Endothelial cell of umbilical vein (primary cell): ENCODE measurements around the gene PID1. TPM values are rescaled to one million over a fixed set of nuclear protein-coding genes. Genes with fewer than 3 reads are reported as not detected.

Source experiments
- BruUV-seq: library from RNA; stranded (reverse); fragments of 400-500 nt; replicated peaks from 2 replicates; lab custom pipeline; 2021; lab: Mats Ljungman, UMichigan
- CTCF ChIA-PET: fragments of 300-600, 350-600 bp; sonication (Branson Sonifier 250); formaldehyde crosslinking; loops from one replicate; lab custom pipeline; 2021; ENCODE audit warnings: antibody characterized with exemption, inconsistent platforms; lab: Charles Lee
- POLR2A ChIA-PET: fragments of 300-600, 350-600 bp; sonication (Branson Sonifier 250); formaldehyde crosslinking; loops from one replicate; lab custom pipeline; 2021; ENCODE audit warnings: antibody characterized with exemption, inconsistent platforms; lab: Charles Lee
- DNase-seq: peaks from one replicate; pipeline ENCODE4 v3.0.0-alpha.2; 2011; ENCODE audit warnings: low read depth, low spot score
- FAIRE-seq: peaks from 2 replicates; lab custom pipeline; 2011; peaks lifted over from hg19 to GRCh38; lab: Jason Lieb, UNC
- H2AFZ ChIP-seq: 2 replicates; pipeline ENCODE4 v1.6.0; 2012; ENCODE audit warnings: low read depth, low read length, control low read depth, inconsistent platforms
- H3K27ac ChIP-seq: 2 replicates; pipeline ENCODE4 v1.5.1; 2011; ENCODE audit warnings: low read depth, mild to moderate bottlenecking, control low read depth, low read length, moderate library complexity; ENCODE audit not compliant: insufficient read depth
- H3K27me3 ChIP-seq, 2 experiments: 2 replicates each; pipeline versions ENCODE4 v1.6.0 to v1.6.1; 2011; ENCODE audit warnings: low read length in 2 of 2, mixed read lengths in 1 of 2; ENCODE audit not compliant: control insufficient read depth in 2 of 2, insufficient read depth in 2 of 2
- H3K36me3 ChIP-seq, 2 experiments: 2 replicates in 1 of 2; 3 replicates in 1 of 2; pipeline ENCODE4 v1.5.1; 2011; ENCODE audit warnings: low read length in 2 of 2, mild to moderate bottlenecking in 1 of 2, moderate library complexity in 1 of 2; ENCODE audit not compliant: control insufficient read depth in 2 of 2, insufficient read depth in 2 of 2; ENCODE audit errors: extremely low read depth in 1 of 2
- H3K4me1 ChIP-seq: 3 replicates; pipeline ENCODE4 v1.5.1; 2011; ENCODE audit warnings: mild to moderate bottlenecking, low read length; ENCODE audit not compliant: control insufficient read depth, insufficient read depth; ENCODE audit errors: extremely low read depth
- H3K4me2 ChIP-seq: 2 replicates; pipeline ENCODE4 v1.6.1; 2011; ENCODE audit warnings: low read length, control low read depth, mixed read lengths; ENCODE audit not compliant: insufficient read depth
- H3K4me3 ChIP-seq, 3 experiments: fragments of 200-600 bp in 1 of 3; sonication (generic), shearing (Covaris generic) in 1 of 3; replicated peaks in 1 of 3; 2 replicates each; pipeline ENCODE4 v1.5.1; 2011 to 2016; ENCODE audit warnings: control low read depth in 3 of 3, low read length in 3 of 3, mild to moderate bottlenecking in 2 of 3, inconsistent platforms in 1 of 3, low read depth in 1 of 3, moderate library complexity in 1 of 3; ENCODE audit not compliant: insufficient read depth in 1 of 3
- H3K79me2 ChIP-seq: 2 replicates; pipeline ENCODE4 v1.6.0; 2012; ENCODE audit warnings: low read length, inconsistent platforms; ENCODE audit not compliant: control insufficient read depth, insufficient read depth
- H3K9ac ChIP-seq: replicated peaks from 2 replicates; pipeline ENCODE3; 2011; ENCODE audit warnings: low read length, control low read depth; ENCODE audit not compliant: insufficient read depth; ENCODE audit errors: extremely low read depth
- H3K9me1 ChIP-seq: replicated peaks from 3 replicates; pipeline ENCODE4 v1.6.0; 2011; ENCODE audit warnings: mild to moderate bottlenecking, low read length; ENCODE audit not compliant: control insufficient read depth, insufficient read depth; ENCODE audit errors: extremely low read depth
- H3K9me3 ChIP-seq: replicated peaks from 2 replicates; pipeline ENCODE4 v1.5.1; 2012; ENCODE audit warnings: low read length, inconsistent platforms; ENCODE audit not compliant: control insufficient read depth, insufficient read depth
- H4K20me1 ChIP-seq: replicated peaks from 2 replicates; pipeline ENCODE3; 2011; ENCODE audit warnings: mild to moderate bottlenecking, low read length; ENCODE audit not compliant: control insufficient read depth, insufficient read depth; ENCODE audit errors: extremely low read depth
- EZH2 ChIP-seq: IDR thresholded peaks from 2 replicates; pipeline ENCODE4 v1.6.1; 2012; ENCODE audit warnings: borderline replicate concordance, low read depth, mild to moderate bottlenecking, moderate library complexity, low read length, inconsistent platforms; ENCODE audit not compliant: severe bottlenecking
- FOS ChIP-seq: IDR thresholded peaks from 2 replicates; pipeline ENCODE4 v1.6.1; 2011; ENCODE audit warnings: mild to moderate bottlenecking, low read length, moderate library complexity, borderline replicate concordance; ENCODE audit not compliant: insufficient read depth
- GATA2 ChIP-seq: IDR thresholded peaks from 2 replicates; pipeline ENCODE4 v1.7.0; 2011; ENCODE audit warnings: low read depth, mild to moderate bottlenecking, moderate library complexity, mixed read lengths, low read length; ENCODE audit not compliant: insufficient read length, insufficient read depth
- JUN ChIP-seq: IDR thresholded peaks from 2 replicates; pipeline ENCODE4 v1.6.1; 2011; ENCODE audit warnings: borderline replicate concordance, low read depth; ENCODE audit not compliant: insufficient read length, insufficient read depth
- MYC ChIP-seq: IDR thresholded peaks from one replicate; pipeline ENCODE4 v1.6.1; 2011; ENCODE audit warnings: mild to moderate bottlenecking, low read depth, low read length
- POLR2A ChIP-seq: IDR thresholded peaks from 2 replicates; pipeline ENCODE4 v1.6.1; 2012; ENCODE audit warnings: low read depth, mild to moderate bottlenecking, control low read depth, low read length
- POLR2AphosphoS5 ChIP-seq: IDR thresholded peaks from 2 replicates; pipeline ENCODE4 v1.6.1; 2012; ENCODE audit warnings: low read depth, mild to moderate bottlenecking, control low read depth, low read length, moderate library complexity; ENCODE audit not compliant: insufficient read depth
- dilution Hi-C: fragments of 300-500 bp; cut with MboI; formaldehyde crosslinking; loops from one replicate; pipeline ENCODE4 v1.15.0; 2019; ENCODE audit warnings: low sequenced_read_pairs; ENCODE audit not compliant: extremely low pct_ligation_motif_present
- intact Hi-C: fragments of 100-400 bp; cut with micrococcal nuclease; formaldehyde crosslinking; loops from one replicate; pipeline ENCODE4 v1.10.0; 2022
- polyA plus RNA-seq, 4 experiments: library from polyadenylated mRNA; depleted of rRNA in 3 of 4; stranded (reverse) in 3 of 4; unstranded in 1 of 4; fragments of >200 nt; gene quantifications; 2 replicates each; pipeline versions ENCODE4 v1.2.1 to v1.2.3, GENCODE V29; 2011 to 2012; ENCODE audit warnings: missing spikeins in 1 of 4
- total RNA-seq: library from RNA; stranded (reverse); gene quantifications from 2 replicates; pipeline ENCODE4 v1.2.3, GENCODE V29; 2021
- TF ChIP-seq, protein P1 (sequence below), 2 donors: IDR thresholded peaks; 1 replicate in 1 of 2; 2 replicates in 1 of 2; pipeline ENCODE4 v1.5.1; 2011; ENCODE audit warnings: low read length in 2 of 2, mild to moderate bottlenecking in 2 of 2, moderate library complexity in 2 of 2, control low read depth in 1 of 2, inconsistent platforms in 1 of 2, low read depth in 1 of 2; ENCODE audit not compliant: insufficient read depth in 1 of 2; ENCODE audit errors: extremely low read depth in 1 of 2
- TF ChIP-seq, protein P2 (sequence below): IDR thresholded peaks from 2 replicates; pipeline ENCODE4 v1.6.1; 2011; ENCODE audit not compliant: insufficient read depth, insufficient read length

Gene PID1
- total and polyA plus RNA-seq, 2 donors (not counting 3 experiments of a cell fraction or from before 2014, with no cell fraction given) = not detected

DNA sequence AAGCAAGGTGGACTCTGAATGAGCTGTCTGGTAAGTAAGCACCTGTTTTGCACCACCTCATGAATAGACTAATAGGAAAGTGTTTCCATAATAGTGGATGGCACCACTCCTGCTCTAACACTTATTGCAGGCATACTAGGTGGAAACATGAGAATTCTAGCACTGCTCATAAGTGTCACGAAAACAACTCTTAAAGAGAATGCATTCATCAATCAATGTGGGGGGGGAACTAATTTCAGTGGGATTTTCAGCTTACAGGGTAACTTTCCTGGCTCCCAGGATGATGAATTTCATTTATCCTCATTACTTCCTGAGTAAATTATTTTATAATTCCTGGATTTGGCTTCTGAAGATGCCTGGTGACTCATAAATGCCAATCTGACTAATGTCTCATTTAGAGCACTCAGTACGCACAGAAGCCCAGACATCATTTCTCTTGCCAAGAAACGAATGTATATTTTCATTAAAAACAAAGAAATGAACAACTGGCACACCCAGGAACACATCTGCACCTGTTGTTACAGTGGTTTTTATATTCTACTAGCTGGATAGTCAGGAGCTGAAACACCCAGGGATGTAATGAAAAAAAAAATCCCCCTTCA is 129.6 kb downstream of the PID1 start:
- H3K4me3 ChIP-seq = no peak overlapping the region
- no peak overlapping the region for H3K4me2 ChIP-seq
- no peaks in the 10 kb centered on the region for H3K27me3 ChIP-seq
- no peak overlapping the region for H2AFZ ChIP-seq
- TF ChIP-seq, protein P1, sequence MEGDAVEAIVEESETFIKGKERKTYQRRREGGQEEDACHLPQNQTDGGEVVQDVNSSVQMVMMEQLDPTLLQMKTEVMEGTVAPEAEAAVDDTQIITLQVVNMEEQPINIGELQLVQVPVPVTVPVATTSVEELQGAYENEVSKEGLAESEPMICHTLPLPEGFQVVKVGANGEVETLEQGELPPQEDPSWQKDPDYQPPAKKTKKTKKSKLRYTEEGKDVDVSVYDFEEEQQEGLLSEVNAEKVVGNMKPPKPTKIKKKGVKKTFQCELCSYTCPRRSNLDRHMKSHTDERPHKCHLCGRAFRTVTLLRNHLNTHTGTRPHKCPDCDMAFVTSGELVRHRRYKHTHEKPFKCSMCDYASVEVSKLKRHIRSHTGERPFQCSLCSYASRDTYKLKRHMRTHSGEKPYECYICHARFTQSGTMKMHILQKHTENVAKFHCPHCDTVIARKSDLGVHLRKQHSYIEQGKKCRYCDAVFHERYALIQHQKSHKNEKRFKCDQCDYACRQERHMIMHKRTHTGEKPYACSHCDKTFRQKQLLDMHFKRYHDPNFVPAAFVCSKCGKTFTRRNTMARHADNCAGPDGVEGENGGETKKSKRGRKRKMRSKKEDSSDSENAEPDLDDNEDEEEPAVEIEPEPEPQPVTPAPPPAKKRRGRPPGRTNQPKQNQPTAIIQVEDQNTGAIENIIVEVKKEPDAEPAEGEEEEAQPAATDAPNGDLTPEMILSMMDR (IDR thresholded peaks at IDR 0.05; ENCODE audit: extremely low read depth in 1 of 2, insufficient read depth in 1 of 2, low read depth in 1 of 2, low read length in 2 of 2) = no peak
- TF ChIP-seq GATA2 (no peak), FOS (no peak), MYC (no peak), POLR2A (no peak), EZH2 (no peak), POLR2AphosphoS5 (no peak), JUN (no peak)
- TF ChIP-seq, protein P2, sequence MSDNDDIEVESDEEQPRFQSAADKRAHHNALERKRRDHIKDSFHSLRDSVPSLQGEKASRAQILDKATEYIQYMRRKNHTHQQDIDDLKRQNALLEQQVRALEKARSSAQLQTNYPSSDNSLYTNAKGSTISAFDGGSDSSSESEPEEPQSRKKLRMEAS = no peak
- H4K20me1 ChIP-seq = no peaks in the 10 kb centered on the region
- H3K27ac ChIP-seq = no peak overlapping the region
- dilution Hi-C loops (no loop called here), intact Hi-C loops (no loop called here)
- POLR2A ChIA-PET = no interaction called here
- H3K36me3 ChIP-seq = no peaks in the 10 kb centered on the region
- no peak for FAIRE-seq
- no peak for DNase-seq
- no peaks in the 10 kb centered on the region for H3K79me2 ChIP-seq
- CTCF ChIA-PET = no interaction called here
- H3K9me3 ChIP-seq = peaks cover 2% of the 10 kb centered on the region
- no TSS peak for BruUV-seq
- no peaks in the 10 kb centered on the region for H3K9me1 ChIP-seq
- H3K4me1 ChIP-seq = no peaks in the 10 kb centered on the region
- H3K9ac ChIP-seq = no peak overlapping the region
